ENCODE data around the gene SLC10A3. TPM values are rescaled to one million over a fixed set of nuclear protein-coding genes. Genes with fewer than 3 reads are reported as not detected.
"Not testable (repeated sequence)": the region's sequence is repeated elsewhere in the genome, so short reads cannot be mapped to it uniquely, and the experiment has no call there.

Gene SLC10A3
- total RNA-seq, 1 experiment from 2014 or later: 51.9 TPM

DNA sequence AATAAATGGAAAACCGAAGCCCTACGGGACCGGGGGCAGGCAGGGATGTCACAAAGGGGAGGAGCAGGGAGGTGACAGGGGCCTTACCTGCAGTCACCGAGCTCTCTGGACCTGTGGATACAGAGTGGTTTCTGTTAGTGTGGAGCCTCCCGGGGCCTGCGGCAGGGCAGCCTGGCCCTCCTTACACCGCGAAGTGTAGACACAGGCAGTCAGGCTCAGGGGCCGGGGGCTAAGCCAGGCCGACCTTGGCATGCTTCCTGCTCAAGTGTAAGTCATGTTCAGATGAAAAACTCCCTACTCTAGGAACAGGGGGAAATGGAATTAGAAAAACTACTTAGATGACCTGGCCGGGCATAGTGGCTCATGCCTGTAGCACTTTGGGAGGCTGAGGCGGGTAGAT is 21.3 kb upstream of the SLC10A3 start:
- DNase-seq (ENCODE audit: low spot score): no peak

DNA sequence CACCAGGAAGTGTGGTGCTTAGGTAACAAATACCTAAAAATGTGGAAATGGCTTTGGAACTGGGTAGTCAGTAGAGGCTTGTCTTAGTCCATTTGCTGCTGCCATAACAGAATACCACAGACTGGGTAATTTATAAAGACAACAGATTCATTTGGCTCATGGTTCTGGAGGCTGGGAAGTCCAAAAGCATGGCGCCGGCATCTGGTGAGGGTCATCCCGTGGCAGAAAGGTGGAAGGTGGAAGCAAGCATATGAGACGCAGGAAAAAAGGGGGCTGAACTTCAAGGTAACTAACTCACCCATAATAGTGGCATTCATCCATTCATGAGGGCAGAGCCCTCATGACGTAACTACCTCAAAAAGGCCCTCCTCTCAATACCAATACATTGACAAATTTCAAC is 19.0 kb upstream of the SLC10A3 start:
- DNase-seq (ENCODE audit: low spot score): no peak

DNA sequence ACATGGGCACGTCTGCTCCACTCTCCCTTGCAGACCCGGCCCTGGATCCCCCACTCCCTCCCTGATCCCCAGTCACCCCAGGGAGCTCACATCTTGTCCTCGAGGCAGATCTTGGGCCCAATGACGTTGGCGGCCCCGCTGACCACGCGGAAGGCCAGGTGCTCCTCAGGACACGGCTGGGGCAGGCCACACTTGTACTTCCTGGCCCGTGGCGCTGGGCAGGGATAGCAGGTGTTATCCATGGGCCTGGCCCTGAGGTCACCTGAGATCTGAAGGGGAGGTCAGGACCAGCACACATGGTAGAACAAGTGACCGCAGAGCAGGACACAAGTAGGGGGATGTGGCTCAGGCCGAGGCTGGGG is 17.9 kb upstream of the SLC10A3 start:
- no peak for DNase-seq (ENCODE audit: low spot score)

DNA sequence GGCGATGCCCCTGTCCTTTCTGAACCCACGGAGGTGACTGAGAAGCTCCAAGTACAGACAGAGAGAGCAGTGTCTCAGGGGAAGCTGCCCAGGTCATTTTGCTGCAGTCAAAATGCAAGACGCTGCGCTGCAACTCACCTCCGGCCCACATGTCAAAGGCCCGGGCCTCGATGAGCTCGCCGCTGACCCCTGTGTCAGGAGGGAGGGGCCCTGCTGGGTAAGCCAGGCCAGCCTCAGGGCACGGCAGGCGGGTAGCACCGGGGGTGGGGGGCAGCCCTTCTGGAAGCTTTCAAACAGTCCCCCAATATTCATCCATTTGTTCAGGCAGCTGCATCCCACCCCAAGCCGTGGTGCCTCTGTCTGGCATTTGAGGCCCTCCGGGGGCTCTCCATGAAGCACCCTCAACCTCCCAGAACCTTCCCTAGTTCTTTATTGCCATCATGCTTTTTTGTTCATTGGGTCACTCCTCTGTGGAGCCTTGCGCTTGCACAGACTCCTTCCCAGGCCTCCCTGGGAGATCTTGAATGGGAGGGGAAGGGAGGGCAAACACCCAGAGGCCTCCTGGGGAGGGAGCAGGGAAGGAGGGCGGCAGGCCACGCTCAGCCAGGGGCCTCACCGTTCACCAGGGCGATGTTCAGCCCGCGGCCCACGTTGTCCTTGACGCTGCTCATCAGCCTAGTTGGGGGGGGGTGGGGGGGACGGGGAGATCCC is 17.4 kb upstream of the SLC10A3 start:
- no peak for DNase-seq (ENCODE audit: low spot score)

DNA sequence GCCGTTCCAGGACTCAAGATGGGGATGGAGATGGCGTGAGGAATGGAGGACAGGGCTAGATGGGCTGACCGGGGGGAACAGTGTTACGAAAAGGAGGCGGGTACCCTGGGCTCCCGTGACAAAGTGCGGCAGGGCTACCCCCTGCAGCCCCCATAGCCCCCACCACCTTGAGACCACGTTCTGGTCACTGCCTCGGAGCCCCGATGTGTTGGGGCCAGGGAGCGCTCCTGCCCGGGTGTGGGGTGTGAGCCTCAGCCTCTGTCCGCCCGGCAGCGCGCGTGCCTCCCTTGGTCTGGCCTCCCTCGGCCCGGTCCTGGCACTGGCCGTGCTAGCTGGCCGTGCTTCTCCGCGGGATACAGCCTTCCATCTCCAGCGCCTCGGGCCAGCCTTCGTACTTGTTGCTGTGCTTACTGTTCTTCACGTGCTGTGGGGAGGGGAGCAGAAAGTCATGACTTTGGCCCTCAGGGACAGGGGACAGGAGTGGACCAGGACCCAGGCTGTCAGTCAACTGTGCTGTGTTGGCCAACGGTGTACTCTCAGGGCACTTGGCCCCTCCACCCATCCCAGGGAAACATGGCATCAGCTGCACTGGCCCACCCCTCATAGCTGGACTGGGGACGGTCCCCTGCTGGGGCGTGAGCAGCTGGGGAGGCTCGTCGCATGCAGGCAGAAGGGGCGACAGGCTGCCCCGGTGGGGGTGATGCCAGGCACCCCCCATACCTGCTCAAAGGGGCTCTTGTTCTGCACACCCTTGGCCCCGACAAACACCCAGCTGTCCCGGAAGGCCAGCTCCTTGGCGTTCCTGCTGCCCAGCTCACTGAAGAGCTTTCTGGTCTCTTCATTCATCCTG is 16.3 kb upstream of the SLC10A3 start:
- no peak for DNase-seq (ENCODE audit: low spot score)

DNA sequence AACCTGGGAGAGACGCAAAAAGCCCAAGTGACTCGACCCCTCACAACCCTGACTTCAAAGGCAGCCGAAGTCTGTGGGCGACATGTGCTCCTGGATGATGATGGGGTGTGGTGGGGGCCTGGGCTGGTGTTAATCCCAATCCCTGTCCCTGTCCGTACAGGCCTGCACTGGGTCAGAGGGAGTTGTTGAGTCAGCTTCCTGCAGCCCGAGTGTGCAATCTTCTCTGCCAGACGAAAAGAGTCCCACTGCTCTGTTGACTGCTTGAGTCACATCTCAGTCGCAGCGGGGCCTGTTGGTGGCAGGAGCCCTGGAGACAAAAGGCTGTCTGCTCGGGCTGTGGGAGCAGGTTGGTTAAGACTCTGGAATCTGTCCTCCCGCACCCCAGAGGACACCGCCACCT is 15.3 kb upstream of the SLC10A3 start:
- peak; percentile 70 for DNase-seq (ENCODE audit: low spot score)

DNA sequence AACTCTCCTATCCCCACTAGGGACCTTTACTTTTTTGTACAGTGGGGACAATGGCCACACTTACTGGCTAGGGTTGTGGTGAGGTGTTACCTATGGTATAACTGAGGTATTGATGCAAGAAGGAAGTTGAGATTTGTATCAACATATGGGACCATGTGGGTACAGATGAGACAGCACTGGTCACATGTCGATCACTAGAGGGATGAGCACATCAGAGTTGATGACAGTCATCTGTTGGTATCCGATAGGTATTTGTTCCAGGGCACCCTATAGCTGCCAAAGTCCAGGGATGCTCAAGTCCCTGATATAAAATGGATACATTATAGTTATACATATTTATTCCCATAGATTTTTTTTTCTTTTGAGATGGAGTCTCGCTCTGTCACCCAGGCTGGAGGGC is 12.6 kb upstream of the SLC10A3 start:
- DNase-seq (ENCODE audit: low spot score): no peak

DNA sequence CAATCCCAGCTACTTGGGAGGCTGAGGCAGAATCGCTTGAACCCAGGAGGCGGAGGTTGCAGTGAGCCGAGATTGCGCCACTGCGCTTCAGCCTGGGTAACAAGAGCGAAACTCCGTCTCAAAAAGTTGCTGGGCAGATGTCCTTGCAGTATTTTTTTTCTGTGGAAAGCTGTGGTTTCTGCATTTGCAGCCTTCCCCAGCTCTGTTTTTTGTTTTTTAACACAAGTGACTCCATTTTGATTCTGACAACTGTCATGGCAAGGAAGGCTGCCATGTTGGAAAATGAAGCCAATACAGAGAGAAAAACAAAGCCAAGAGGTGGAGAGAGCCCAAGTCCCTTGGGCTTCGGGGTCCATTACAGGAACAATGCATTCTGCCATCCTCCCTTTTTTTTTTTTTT is 11.7 kb upstream of the SLC10A3 start:
- DNase-seq (ENCODE audit: low spot score): no peak

DNA sequence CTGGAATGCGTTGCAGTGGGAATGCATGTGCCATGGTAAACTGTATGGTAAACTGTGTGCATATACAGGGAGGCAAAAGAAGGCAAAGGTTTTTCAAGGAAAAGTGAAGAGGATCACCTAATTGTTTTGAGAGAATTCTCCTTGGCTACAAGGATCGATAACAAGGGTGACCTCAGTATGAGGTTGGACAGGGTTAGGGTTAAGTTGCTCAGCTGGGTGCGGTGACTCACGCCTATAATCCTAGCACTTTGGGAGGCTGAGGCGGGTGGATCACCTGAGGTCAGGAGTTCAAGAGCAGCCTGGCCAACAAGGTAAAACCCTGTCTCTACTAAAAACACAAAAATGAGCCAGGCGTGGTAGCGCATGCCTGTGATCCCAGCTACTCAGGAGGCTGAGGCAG is 11.0 kb upstream of the SLC10A3 start:
- DNase-seq (ENCODE audit: low spot score): not testable (repeated sequence)

DNA sequence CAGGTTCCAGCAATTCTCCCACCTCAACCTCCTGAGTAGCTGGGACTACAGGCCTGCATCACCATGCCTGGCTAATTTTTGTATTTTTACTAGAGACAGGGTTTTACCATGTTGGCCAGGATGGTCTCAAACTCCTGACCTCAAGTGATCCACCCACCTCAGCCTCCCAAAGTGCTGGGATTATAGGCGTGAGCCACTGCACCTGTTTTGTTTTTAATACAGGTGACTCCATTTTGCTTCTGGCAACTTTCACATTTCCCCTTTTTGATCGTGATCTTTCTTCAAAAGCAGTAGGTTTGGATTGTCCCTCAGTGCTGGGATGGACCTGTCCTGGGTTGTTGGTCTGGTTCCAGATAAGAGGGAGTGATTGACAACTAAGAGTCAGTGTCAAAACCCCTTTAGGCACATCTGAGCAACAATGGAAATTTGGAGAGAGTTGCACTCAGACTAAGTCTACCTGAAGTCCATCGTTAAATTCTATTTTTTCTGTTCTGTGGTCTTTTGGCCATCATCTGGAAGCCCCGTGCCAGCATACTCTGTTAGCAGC is 6.2 kb upstream of the SLC10A3 start:
- DNase-seq (ENCODE audit: low spot score): not testable (repeated sequence)

DNA sequence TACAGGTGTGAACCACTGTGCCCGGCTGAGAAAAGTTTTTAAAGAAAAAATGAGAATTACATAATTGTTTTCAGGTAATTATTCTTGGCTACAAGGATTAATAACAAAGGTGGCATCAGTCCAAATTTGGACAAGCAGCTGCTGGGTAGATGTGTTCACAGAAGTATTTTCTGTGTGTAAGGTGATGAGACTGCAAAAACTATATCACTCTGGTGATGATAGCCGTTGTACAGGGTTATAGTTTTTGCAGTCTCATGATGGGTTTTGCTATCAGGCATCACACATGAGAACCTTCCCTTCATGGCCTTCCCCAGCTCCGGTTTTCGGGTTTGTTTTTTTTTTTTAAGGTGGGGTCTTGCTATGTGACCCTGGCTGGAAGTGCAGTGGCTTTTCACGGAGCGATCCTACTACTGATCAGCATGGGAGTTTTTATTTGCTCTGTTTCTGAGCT is 5.1 kb upstream of the SLC10A3 start:
- no peak for DNase-seq (ENCODE audit: low spot score)

DNA sequence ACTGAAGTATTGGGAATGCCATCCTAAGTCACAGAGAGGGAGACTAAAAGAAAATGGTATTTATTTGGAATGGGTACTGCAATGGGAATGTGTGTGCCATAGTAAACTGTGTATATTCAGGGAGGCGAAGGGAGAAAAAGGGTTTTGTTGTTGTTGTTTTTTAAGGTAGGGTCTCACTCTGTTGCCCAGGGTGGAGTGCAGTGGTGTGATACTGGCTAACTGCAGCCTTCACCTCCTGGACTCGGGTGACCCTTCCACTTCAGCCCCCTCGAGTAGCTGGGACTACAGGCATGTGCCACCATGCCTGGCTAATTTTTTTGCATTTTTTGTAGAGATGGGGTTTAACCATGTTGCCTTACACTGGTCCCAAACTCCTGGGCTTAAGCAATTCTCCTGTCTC is 4.3 kb upstream of the SLC10A3 start:
- DNase-seq (ENCODE audit: low spot score): no peak

DNA sequence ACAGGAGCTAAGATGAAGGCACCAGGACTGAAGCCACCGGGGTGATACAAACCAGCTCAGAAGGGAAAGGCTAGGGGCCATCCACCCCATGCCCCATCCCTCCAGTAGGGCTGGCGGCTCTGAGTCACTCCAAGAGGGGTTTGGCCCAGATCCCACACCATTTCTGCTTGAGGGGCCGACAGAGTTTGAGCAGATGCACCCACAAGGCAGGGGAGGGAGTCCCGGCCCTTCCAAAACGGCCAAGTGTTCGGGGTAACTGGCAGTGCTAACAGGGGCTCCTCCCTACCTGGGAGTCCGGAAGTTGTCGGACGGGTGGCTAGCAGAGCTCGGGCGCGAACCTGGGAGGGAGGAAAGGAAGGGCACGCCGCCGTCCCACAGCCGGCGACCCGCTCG is 412 bp downstream of the SLC10A3 start:
- peak; percentile 68 for DNase-seq (ENCODE audit: low spot score)

DNA sequence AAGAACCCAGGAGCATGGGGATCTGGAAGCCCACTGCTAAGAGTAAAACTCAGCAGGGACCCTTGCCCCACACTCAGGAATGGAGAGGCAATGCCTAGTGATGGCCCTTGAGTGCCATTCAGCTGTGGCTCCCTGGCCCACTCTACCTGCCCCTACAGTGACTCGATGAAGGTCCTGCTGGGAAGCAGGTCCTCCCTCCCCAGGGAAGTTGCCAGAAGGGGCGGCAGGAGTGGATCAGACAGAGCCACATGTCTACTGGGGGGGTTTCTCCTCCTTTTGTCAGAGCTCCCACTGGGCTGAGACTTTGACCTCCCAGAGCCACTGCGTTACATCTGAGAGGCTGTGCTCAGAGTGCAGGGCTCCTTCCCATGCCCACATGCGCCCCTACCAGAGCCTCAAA is 1.2 kb downstream of the SLC10A3 start:
- no peak for DNase-seq (ENCODE audit: low spot score)

DNA sequence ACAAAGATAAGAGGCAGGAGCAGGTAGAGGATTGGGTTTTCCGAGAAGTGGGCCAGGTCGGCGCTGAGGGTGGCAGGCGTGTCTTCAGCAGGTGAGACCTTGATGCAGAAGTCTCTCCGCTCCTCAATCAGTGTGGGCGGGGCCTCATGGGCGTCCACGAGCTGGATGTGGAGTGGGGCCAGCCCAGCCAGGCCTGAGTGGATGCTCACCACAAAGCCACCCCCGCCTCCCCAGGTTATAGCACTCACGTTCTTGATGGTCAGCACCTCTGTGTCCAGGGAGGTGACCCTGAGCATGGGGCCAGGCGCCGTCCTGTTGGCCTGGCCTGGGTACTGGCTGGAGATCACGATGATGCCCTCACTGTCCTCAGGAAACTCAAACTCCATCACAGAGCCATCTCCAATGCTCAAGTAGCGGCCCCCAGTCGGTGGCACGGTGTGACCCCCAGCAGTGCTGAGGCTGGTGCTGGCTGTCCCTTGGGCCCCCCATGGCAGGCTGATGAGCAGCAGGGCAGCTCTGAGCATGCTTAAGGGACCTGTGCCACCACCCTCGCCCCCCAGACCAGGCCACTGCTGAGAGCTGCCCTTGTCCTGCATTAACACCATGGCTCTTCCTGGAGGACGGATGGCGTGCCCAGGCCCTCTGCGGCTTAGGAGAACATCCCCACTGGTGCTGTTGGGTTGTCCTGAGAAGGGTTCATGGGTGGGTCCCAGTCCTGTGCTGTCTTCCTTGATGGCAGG is 1.9 kb downstream of the SLC10A3 start:
- no peak for DNase-seq (ENCODE audit: low spot score)

DNA sequence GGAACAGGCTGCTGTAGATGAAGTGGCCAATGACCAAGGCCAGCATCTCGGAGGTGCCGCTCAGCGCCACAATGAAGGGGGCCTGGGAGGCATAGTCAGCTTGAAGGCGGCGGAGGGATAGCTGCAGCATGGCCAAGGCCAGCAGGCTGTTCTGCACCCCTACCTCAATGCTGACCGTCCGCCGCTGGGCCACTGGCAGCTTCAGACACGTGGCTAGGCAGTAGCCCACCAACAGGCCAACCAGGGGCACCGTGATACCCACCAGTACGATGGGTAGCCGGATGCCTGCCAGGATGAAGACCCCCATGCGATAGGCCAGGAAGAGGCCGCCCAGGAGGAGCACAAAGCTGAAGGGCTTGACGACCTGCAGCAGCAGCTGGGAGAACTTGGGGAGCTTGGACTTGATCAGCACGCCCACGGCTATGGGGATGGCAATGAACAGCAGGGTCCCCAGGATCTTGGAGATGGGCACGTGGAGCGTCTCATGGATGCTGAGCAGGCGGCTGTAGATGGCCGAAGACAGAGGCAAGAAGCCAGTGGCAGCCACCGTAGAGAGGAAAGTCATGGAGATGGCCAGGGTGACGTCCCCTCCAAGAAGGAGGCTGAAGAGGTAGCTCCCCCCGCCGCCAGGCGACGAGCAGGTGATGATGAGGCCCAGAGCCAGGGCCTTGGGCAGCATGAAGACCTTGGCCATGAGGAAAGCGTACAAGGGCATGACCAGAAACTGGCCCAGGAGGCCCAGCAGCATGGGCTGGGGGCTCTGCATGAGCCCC is 2.7 kb downstream of the SLC10A3 start:
- no peak for DNase-seq (ENCODE audit: low spot score)

DNA sequence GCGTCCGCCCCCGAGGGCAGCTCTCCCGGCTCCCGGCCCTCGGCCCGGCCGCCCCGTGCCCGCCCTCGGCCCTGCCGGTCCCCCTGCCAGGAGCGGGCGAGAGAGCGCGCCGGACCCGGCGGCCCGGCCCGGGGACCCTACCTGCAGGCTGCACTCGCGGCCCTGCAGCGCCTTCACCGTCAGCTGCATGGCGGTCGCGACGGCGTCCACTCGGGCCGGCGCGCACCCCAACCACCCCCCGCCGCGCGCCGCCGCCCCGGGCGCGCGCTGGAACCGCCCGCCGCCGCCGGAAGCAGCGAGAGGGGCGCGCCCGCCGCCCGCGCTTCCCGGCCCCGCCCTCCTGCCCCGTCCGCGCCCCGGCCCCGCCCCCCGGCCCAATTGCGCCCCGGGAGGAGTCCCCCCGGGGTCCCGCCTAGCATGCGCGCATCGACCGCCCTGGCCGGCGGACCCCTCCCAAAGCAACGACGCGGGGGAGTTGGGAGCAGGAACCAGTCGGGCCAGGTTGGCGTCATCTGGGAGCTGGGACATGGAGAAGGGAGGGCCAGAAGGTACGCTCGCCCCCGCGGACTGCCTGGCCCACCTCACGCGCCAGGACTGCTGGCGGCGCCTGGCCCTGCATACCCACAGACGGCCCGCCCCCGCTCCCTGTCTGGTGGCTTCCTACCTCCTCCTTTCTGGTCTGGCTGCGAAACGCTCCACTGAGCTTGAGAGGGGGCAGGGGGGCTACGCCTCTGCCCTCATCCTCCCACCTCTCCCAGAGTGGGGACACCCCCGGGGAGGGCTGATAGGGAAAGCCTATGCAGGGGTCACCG is 3.8 kb downstream of the SLC10A3 start, which contains the start of gene UBL4A:
Gene UBL4A, minus strand, starts transcription at position 220 of the 812 bp plus-strand sequence. Its CDS starts 31 bp downstream, at position 189.
- peak; percentile 51 for DNase-seq (ENCODE audit: low spot score)

DNA sequence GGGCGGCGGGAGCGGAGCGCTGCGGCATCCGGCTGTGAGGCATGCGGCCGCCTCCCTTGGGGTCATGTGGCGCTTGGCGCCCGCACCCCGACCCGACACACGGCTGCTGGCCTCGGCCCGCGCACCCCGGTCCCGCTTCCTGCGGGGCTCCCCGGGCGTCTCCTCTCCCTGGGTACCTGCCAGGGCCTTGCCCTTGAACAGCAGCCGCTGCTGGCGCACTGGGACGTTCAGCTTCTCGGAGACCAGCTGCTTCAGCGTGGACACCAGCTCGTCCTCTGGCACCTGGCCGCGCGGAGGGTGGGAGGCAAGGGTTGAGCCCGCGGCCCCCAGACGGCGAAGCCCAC is 4.4 kb downstream of the SLC10A3 start:
- DNase-seq (ENCODE audit: low spot score): no peak

DNA sequence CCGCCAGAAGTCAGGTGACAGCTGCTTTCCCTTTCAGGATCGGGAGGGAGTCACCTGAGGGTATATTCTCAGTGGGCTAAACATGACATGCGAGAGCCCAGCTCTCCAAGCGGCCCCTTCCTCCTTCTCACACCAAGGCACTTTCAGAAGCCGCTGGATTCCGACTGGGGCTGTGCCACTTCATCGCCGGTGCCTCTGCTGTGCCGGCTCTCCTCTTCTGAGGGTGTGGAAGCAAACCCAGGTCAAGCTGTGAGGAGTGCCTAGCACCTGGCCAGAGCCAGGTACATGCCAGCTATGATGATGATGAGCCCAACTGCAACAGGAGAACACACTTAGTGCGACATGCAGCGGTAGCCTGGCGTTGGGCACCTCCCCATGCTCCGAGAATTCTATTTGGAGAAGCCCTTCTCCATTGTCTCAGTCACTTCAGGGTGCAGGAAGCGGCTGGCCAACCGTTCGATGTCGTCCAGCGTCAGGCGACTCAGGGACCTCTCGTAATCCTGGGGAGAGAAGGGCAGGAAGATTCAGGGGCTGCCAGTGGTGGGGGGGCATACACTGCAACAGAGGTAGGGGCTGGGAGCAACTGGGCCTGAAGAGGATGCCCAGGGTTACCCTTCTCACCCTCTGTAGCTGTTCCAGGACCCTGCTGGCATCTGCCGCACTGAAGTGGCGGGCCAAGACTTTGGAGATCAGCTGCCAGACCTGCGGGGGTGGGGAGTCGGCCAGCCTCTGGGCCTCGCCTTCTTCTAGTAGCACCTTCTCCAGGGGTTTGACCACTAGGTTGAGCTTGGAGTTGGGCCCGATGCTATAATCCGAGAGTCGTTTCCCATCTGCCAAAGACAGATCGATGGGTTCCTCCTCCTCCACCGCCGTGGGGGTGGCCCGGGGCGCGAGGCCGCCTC is 5.0 kb downstream of the SLC10A3 start:
- DNase-seq (ENCODE audit: low spot score): no peak
